Fibroblast of lung (primary cell): Measurements from ENCODE around the gene PHGDH.

Source experiments
- CTCF ChIP-seq, 2 donors: IDR thresholded peaks in 1 of 2; conservative IDR thresholded peaks in 1 of 2; 1 replicate in 1 of 2; 2 replicates in 1 of 2; pipeline ENCODE4 v1.5.1; 2011 to 2012; ENCODE audit warnings: low read length in 2 of 2, control low read depth in 1 of 2, inconsistent platforms in 1 of 2, low read depth in 1 of 2, mild to moderate bottlenecking in 1 of 2
- EZH2 ChIP-seq: IDR thresholded peaks from 2 replicates; pipeline ENCODE4 v1.5.1; 2012; ENCODE audit warnings: low read length, control low read depth, mild to moderate bottlenecking; ENCODE audit errors: missing control alignments

DNA sequence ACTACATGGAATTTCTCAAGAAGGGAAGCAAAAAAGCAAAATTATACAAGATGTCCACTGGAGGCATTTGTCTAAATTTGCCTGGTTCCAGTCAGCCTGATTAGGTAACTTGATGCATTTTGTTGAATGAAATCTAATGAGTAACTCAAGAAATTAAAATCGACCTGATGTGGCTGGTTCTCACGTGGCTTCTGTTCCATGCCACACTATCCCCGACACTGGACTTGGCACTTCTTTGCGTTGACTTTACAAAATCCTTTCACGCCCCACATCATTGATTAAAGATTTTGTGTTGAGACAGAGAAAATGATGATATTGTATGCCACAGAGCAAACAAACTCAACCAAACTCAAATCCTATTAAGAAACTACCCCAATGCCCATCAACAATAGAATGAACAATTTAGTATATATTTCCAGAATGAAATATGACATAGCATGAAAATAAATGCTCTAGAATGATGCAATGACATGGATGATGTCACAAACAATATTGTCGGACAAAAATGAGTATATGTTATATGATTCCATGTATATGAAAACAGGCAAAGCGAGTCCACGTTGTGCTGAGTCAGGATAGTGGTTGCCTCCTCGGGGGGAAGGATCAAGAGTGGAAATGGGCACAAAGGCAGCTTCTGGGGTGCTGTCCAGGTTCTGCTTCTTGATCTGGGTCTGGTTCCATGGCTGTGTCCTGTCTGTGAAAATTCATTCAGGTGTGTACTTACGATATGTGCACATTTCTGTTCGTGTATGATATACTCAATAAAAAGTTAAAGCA is 69.9 kb downstream of the PHGDH start:
- TF ChIP-seq EZH2 (no peak), CTCF (conservative IDR thresholded peaks at IDR 0.05 in 1 of 2, IDR thresholded peaks at IDR 0.05 in 1 of 2; ENCODE audit: low read depth in 1 of 2, low read length in 2 of 2) (no peak)
